Activated CD4-positive, alpha-beta memory T cell treated with anti-CD3 and anti-CD28 coated beads, Interleukin-2, amount 10 ng/mL, durations not matched to agents 7 days and 5 days (primary cell): ENCODE data around the gene PLXNB2. TPM values are rescaled to one million over a fixed set of nuclear protein-coding genes. Genes with fewer than 3 reads are reported as not detected.

Experiments used
- CTCF ChIA-PET: fragments of 350-600 bp; sonication (Branson Sonifier 250); formaldehyde crosslinking; loops from one replicate; lab custom pipeline; 2021; ENCODE audit warnings: antibody characterized with exemption, inconsistent platforms; lab: Charles Lee
- POLR2A ChIA-PET: fragments of 350-600 bp; sonication (Branson Sonifier 250); formaldehyde crosslinking; loops from one replicate; lab custom pipeline; 2021; ENCODE audit warnings: antibody characterized with exemption; lab: Charles Lee
- DNase-seq: peaks from one replicate; pipeline ENCODE4 v3.0.0-alpha.2; 2020
- H3K27ac Mint-ChIP-seq: one replicate; pipeline ENCODE4 v1.8.0; 2021; ENCODE audit warnings: mild to moderate bottlenecking, mixed read lengths
- H3K27me3 Mint-ChIP-seq: one replicate; pipeline ENCODE4 v1.8.0; 2021; ENCODE audit warnings: mixed read lengths
- H3K36me3 Mint-ChIP-seq: one replicate; pipeline ENCODE4 v1.8.0; 2021; ENCODE audit warnings: low read depth, mixed read lengths
- H3K4me1 Mint-ChIP-seq: one replicate; pipeline ENCODE4 v1.8.0; 2021; ENCODE audit warnings: mixed read lengths
- H3K4me3 Mint-ChIP-seq: one replicate; pipeline ENCODE4 v1.8.0; 2021; ENCODE audit warnings: mild to moderate bottlenecking, mixed read lengths
- H3K9me3 Mint-ChIP-seq: one replicate; pipeline ENCODE4 v1.8.0; 2021; ENCODE audit warnings: mixed read lengths
- total RNA-seq, 2 experiments: library from RNA; stranded (reverse); gene quantifications; one replicate each; pipeline ENCODE4 v1.2.3, GENCODE V29; 2021

The PLXNB2 gene
- total RNA-seq, 2 experiments from 2014 or later, result 21.5 to 23.5 TPM

- CTCF ChIA-PET, result no interaction called here
- POLR2A ChIA-PET, result no interaction called here
- H3K27me3 Mint-ChIP-seq, result peaks cover 1% of the 10 kb centered on the region
Observed at GRCh38 chr22:50299785-50300619, 7.4 kb downstream of the PLXNB2 start.

DNA sequence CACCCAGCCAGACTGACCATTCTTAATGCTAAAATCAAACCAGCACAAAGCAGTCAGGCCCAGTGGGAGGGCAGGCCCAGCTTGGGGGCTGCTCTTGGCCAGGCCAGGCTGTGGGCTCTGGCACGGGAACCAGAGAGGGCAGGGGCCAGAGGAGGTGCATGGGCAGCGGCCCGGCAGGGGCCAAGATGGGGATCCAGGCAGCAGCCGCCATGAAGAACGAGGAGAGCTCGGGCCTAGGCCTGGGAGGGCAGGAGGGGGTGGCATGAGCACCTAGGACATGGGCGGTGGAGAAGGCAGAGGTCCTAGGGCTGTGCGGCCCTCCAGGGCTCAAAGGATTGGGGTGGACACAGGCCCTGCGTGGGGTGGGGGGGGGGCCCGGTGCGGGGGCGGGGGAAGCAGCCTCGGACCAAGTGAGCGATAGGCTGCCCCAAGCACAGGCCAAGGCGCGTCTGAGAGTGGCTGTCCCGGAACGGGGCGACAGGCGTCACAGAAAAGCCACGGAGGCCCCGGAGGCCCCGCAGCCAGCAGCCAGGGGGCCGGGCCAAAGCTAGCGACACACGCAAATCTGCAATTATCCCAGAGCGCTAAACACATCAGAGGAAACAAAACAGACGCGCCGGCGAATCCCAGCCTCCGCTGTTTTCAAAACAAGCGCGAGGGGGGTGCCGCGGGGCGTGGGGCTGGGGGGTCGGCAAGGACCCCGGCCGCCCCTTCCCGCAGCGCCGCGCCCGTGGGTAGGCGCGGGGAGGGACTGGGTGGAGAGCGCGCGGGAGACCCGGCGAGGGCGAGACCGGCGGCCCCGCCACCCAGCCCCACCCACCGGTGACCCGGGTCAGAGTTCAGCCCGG, 8.3 kb downstream of the PLXNB2 start:
- Mint-ChIP-seq H3K27ac (no peak overlapping the region), H3K4me1 (peaks cover 3% of the 10 kb centered on the region), H3K4me3 (no peak overlapping the region), H3K9me3 (no peaks in the 10 kb centered on the region), H3K27me3 (peaks cover 1% of the 10 kb centered on the region), H3K36me3 (no peaks in the 10 kb centered on the region)
- no peak for DNase-seq
- POLR2A ChIA-PET, result no interaction called here
- CTCF ChIA-PET, result no interaction called here

More at GRCh38 chr22:50299785-50300619, 7.4 kb downstream of the PLXNB2 start:
- no peaks in the 10 kb centered on the region for H3K9me3 Mint-ChIP-seq
- H3K27ac Mint-ChIP-seq, result no peak overlapping the region
- no peaks in the 10 kb centered on the region for H3K36me3 Mint-ChIP-seq
- peaks cover 9% of the 10 kb centered on the region for H3K4me1 Mint-ChIP-seq
- DNase-seq, result no peak
- no peak overlapping the region for H3K4me3 Mint-ChIP-seq

DNA sequence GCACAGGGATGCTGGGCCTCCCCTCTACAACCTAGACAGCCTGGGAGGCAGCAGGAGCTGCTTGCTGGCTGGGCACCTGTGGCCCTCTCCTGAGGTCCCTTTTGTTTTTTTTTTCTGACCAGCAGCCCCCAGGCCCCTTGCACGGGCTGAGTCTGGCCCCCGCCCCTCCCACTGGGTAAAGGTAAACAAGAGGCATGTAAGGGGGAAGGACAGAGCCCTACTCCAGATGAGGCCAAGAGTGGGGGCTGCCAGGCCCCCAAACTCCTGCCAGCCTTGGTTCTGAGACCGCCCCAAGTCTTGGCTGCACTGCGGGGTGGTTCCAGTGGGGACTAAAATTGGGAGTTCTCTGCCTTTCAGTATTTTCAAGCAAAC, 9.2 kb downstream of the PLXNB2 start:
- Mint-ChIP-seq H3K4me1 (peaks cover 2% of the 10 kb centered on the region), H3K27ac (no peak overlapping the region), H3K9me3 (no peaks in the 10 kb centered on the region), H3K4me3 (no peak overlapping the region), H3K27me3 (peaks cover 1% of the 10 kb centered on the region), H3K36me3 (no peaks in the 10 kb centered on the region)
- POLR2A ChIA-PET, result no interaction called here
- CTCF ChIA-PET, result no interaction called here
- DNase-seq, result no peak

GRCh38 chr22:50297510-50298265, 9.8 kb downstream of the PLXNB2 start:
- ChIA-PET POLR2A (interaction anchor here (0.6 kb wide), 1 partner anchor 14 kb away, joined by 3 read pairs; no protein-coding TSS in a partner anchor), CTCF (no interaction called here)
- Mint-ChIP-seq H3K27me3 (peaks cover 4% of the 10 kb centered on the region), H3K36me3 (no peaks in the 10 kb centered on the region), H3K27ac (no peak overlapping the region), H3K9me3 (no peaks in the 10 kb centered on the region), H3K4me3 (no peak overlapping the region), H3K4me1 (peaks cover 5% of the 10 kb centered on the region)
- no peak for DNase-seq

DNA sequence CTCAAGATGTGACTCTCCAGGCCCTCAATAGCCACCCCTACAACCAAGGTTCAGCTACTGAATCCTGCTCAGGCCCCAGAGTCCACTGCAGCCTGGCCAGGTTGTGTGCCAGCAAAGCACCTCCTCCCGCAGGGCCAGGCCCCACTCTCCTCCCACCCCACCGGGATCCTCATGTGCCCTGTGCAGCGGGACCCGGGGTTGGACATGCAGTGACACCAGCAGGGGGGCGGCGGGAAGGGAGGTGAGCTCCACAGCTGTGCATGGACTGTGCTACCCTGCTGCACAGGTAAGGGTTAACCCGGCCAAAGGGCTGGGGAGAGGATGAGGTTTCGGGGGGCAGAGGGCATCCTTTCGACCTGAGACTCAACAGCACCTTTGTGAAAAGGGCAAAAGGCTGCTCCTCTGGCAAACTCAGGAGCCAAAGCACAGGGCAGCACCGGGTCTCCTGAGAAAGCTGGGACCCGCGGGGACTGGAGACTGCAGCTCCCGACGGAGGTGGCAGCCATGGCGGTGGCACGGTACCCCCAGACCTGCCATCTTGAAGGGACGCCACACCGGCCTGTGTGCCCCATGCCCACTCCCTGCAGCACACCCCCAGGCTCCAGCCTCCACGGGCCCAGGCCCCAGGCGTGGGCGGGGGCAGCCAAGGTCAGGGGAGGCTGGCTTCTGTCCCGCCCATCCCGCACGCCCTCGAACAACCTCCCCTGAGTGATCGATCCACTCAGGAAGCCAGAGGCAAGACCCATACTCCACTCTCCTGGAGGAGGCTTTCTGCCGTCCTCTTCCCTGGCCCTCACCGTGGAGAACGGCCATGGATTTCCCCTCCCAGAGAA, 10.6 kb downstream of the PLXNB2 start:
- peaks cover 9% of the 10 kb centered on the region for H3K27me3 Mint-ChIP-seq
- CTCF ChIA-PET, result interaction anchor here (0.7 to 1.4 kb wide), 2 partner anchors 20 to 51 kb away, joined by 3 to 5 read pairs; no protein-coding TSS in a partner anchor
- H3K27ac Mint-ChIP-seq, result no peak overlapping the region
- peaks cover 10% of the 10 kb centered on the region for H3K4me1 Mint-ChIP-seq
- H3K4me3 Mint-ChIP-seq, result no peak overlapping the region
- DNase-seq, result no peak
- POLR2A ChIA-PET, result interaction anchor here (0.6 kb wide), 1 partner anchor 15 kb away, joined by 3 read pairs; no protein-coding TSS in a partner anchor
- no peaks in the 10 kb centered on the region for H3K9me3 Mint-ChIP-seq
- H3K36me3 Mint-ChIP-seq, result no peaks in the 10 kb centered on the region

DNA sequence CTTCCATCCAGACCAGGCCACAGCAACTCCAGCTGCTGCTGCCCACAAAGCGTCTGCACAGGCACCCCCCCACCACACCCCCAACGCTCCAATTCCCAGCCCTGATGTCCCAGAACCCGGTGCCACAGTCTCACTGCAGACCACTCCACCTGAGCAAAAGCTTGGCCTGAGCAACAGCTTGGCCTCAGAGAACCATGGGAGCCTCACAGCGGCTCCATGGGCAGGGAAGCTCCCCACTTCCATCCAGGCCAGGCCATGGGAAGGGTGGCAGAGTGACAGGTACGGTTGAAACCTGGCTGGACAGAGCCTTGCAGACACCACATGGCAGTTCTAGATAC, 13.2 kb downstream of the PLXNB2 start:
- ChIA-PET CTCF (interaction anchor here (1.5 kb wide), 1 partner anchor 11 kb away, joined by 3 read pairs; no protein-coding TSS in a partner anchor), POLR2A (interaction anchor here (0.8 to 1.5 kb wide), 5 partner anchors 11 to 47 kb away, joined by 3 to 4 read pairs (median 3); no protein-coding TSS in a partner anchor)
- no peaks in the 10 kb centered on the region for H3K36me3 Mint-ChIP-seq
- no peaks in the 10 kb centered on the region for H3K9me3 Mint-ChIP-seq
- no peak for DNase-seq
- peaks cover 10% of the 10 kb centered on the region for H3K4me1 Mint-ChIP-seq
- H3K27ac Mint-ChIP-seq, result no peak overlapping the region
- no peak overlapping the region for H3K4me3 Mint-ChIP-seq
- peaks cover 9% of the 10 kb centered on the region for H3K27me3 Mint-ChIP-seq

GRCh38 chr22:50293441-50294318, 13.8 kb downstream of the PLXNB2 start:
- Mint-ChIP-seq H3K4me1 (peaks cover 10% of the 10 kb centered on the region), H3K27me3 (peaks cover 9% of the 10 kb centered on the region), H3K36me3 (no peaks in the 10 kb centered on the region), H3K27ac (no peak overlapping the region), H3K4me3 (peak overlapping the region; percentile 24), H3K9me3 (no peaks in the 10 kb centered on the region)
- DNase-seq, result no peak
- POLR2A ChIA-PET, result interaction anchor here (0.8 to 1.5 kb wide), 5 partner anchors 12 to 48 kb away, joined by 3 to 4 read pairs (median 3); no protein-coding TSS in a partner anchor
- CTCF ChIA-PET, result interaction anchor here (1.5 kb wide), 1 partner anchor 11 kb away, joined by 3 read pairs; no protein-coding TSS in a partner anchor

GRCh38 chr22:50292643-50293440, 14.6 kb downstream of the PLXNB2 start:
- Mint-ChIP-seq H3K4me1 (peaks cover 10% of the 10 kb centered on the region), H3K27ac (peak overlapping the region; percentile 2), H3K9me3 (no peaks in the 10 kb centered on the region), H3K36me3 (no peaks in the 10 kb centered on the region), H3K4me3 (peak overlapping the region; percentile 39), H3K27me3 (peaks cover 9% of the 10 kb centered on the region)
- DNase-seq, result no peak
- POLR2A ChIA-PET, result interaction anchor here (1.1 to 1.5 kb wide), 3 partner anchors 12 to 49 kb away, joined by 3 to 4 read pairs (median 3); no protein-coding TSS in a partner anchor
- CTCF ChIA-PET, result interaction anchor here (1.5 kb wide), 1 partner anchor 12 kb away, joined by 3 read pairs; no protein-coding TSS in a partner anchor

DNA sequence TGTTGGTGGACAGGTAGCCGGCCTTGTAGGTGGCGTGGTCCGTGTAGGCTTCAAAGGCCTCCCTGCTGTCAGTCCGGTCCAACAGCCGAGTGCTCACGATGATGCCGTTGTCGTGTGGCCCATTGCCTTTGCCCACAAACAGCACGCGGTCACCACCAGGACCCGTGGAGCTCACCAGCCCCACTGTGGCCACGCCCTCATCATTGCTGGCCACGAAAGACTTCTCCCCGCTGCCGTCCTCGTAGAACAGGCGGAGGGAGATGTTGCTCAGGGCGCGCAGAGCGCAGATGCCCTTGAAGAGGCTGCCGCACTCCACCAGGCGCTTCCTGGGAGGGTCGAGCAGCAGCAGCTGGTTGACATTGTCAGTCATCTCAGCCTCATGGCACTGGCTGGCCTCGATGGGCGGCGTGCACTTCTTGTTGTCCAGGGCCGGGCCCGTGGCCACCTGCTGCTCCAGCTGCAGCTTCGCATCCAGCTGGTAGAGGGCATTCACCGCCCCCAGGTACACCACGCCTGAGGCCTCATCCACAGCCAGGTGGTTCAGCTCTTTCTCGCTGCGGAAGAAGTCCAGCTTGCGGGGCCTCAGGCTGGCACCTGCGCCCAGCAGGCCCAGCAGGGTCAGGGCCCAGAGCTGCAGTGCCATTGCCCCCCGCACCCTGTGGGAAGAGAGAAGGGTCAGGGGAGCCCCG, 17.4 kb downstream of the PLXNB2 start:
- Mint-ChIP-seq H3K36me3 (no peaks in the 10 kb centered on the region), H3K4me1 (peaks cover 10% of the 10 kb centered on the region), H3K27me3 (peaks cover 8% of the 10 kb centered on the region), H3K9me3 (no peaks in the 10 kb centered on the region), H3K4me3 (no peak overlapping the region), H3K27ac (no peak overlapping the region)
- ChIA-PET CTCF (no interaction called here), POLR2A (no interaction called here)
- DNase-seq, result no peak
